PC-9 (cell line): ENCODE results near the gene GATB. TPM values are rescaled to one million over a fixed set of nuclear protein-coding genes. Genes with fewer than 3 reads are reported as not detected.

ENCODE experiments used
- BruUV-seq: library from RNA; stranded (reverse); fragments of 400-500 nt; replicated peaks from 2 replicates; lab custom pipeline; 2021; lab: Mats Ljungman, UMichigan
- CTCF ChIA-PET: fragments of 300-600 bp; sonication (Branson Sonifier 250); formaldehyde crosslinking; loops from one replicate; lab custom pipeline; 2022; ENCODE audit warnings: antibody characterized with exemption; lab: Charles Lee
- POLR2A ChIA-PET: fragments of 300-600 bp; sonication (Branson Sonifier 250); formaldehyde crosslinking; loops from one replicate; lab custom pipeline; 2022; ENCODE audit warnings: antibody characterized with exemption; ENCODE audit not compliant: unreplicated experiment; lab: Charles Lee
- DNase-seq, 2 experiments: peaks; one replicate each; pipeline versions ENCODE4 v3.0.0 to v3.0.0-alpha.2; 2015 to 2022; ENCODE audit warnings: mixed read lengths in 1 of 2
- H2AFZ ChIP-seq: fragments of 200-600 bp; sonication (generic); 2 replicates; pipeline ENCODE4 v1.8.1; 2017; ENCODE audit warnings: antibody characterized with exemption
- H3F3A ChIP-seq: fragments of 200-600 bp; sonication (generic); 2 replicates; pipeline ENCODE4 v1.8.1; 2017; ENCODE audit warnings: antibody characterized with exemption, mild to moderate bottlenecking, low read depth; ENCODE audit not compliant: insufficient read depth
- H3K27ac ChIP-seq: fragments of 200-600 bp; sonication (generic); 2 replicates; pipeline ENCODE4 v1.6.1; 2016; ENCODE audit warnings: mixed run types
- H3K27me3 ChIP-seq: fragments of 200-600 bp; sonication (generic); 2 replicates; pipeline ENCODE4 v1.6.1; 2016; ENCODE audit warnings: low read depth, mixed run types; ENCODE audit not compliant: insufficient read depth
- H3K36me3 ChIP-seq: fragments of 200-600 bp; sonication (generic); 2 replicates; pipeline ENCODE4 v1.6.1; 2016; ENCODE audit warnings: low read depth, mixed run types
- H3K4me1 ChIP-seq: fragments of 200-600 bp; sonication (generic); replicated peaks from 2 replicates; pipeline ENCODE4 v1.6.1; 2016; ENCODE audit warnings: mixed run types; ENCODE audit not compliant: insufficient read depth
- H3K4me2 ChIP-seq: fragments of 200-600 bp; sonication (generic); 2 replicates; pipeline ENCODE4 v1.6.1; 2017; ENCODE audit warnings: mixed run types
- H3K4me3 ChIP-seq: fragments of 200-600 bp; sonication (generic); 2 replicates; pipeline ENCODE4 v1.6.1; 2016; ENCODE audit warnings: mixed run types
- H3K79me2 ChIP-seq: fragments of 200-600 bp; sonication (generic); 2 replicates; pipeline ENCODE4 v1.6.1; 2017; ENCODE audit warnings: low read depth, mixed run types
- H3K9me2 ChIP-seq: fragments of 200-600 bp; sonication (generic); 2 replicates; pipeline ENCODE4 v1.8.1; 2017; ENCODE audit warnings: mild to moderate bottlenecking; ENCODE audit not compliant: insufficient read depth
- H3K9me3 ChIP-seq: fragments of 200-600 bp; sonication (generic); 2 replicates; pipeline ENCODE4 v1.8.1; 2016; ENCODE audit warnings: low read depth; ENCODE audit not compliant: insufficient read depth
- H4K20me1 ChIP-seq: fragments of 200-600 bp; sonication (generic); 2 replicates; pipeline ENCODE4 v1.8.1; 2017; ENCODE audit not compliant: insufficient read depth
- CTCF ChIP-seq: fragments of 200-600 bp; sonication (generic); conservative IDR thresholded peaks from 2 replicates; pipeline ENCODE4 v1.6.1; 2017; ENCODE audit warnings: mixed run types, antibody characterized with exemption, mild to moderate bottlenecking, moderate library complexity
- EZH2 ChIP-seq: fragments of 200-600 bp; sonication (generic); IDR thresholded peaks from 2 replicates; pipeline ENCODE4 v1.8.0; 2017; ENCODE audit warnings: antibody characterized with exemption, low read depth
- intact Hi-C: fragments of 100-400 bp; cut with micrococcal nuclease; formaldehyde crosslinking; loops from one replicate; pipeline ENCODE4 v1.10.0; 2022; ENCODE audit not compliant: unreplicated experiment
- total RNA-seq: library from RNA; stranded (reverse); gene quantifications from 2 replicates; pipeline ENCODE4 v1.2.3, GENCODE V29; 2021

Gene GATB
- total RNA-seq, 1 experiment from 2014 or later, result 24.2 TPM

GRCh38 chr4:151712777-151713176 lies 48.0 kb downstream of the GATB start:
- Histone ChIP-seq H3K9me2 (no peaks in the 10 kb centered on the region), H3K79me2 (no peaks in the 10 kb centered on the region), H3K4me3 (no peak overlapping the region), H2AFZ (no peak overlapping the region), H3K36me3 (no peaks in the 10 kb centered on the region), H3K27me3 (no peaks in the 10 kb centered on the region), H3K27ac (no peak overlapping the region), H3K4me1 (no peaks in the 10 kb centered on the region), H3K4me2 (no peak overlapping the region), H3K9me3 (no peaks in the 10 kb centered on the region), H4K20me1 (no peaks in the 10 kb centered on the region), H3F3A (no peaks in the 10 kb centered on the region)
- BruUV-seq, result no TSS peak
- intact Hi-C loops, result no loop called here
- no peak for DNase-seq
- ChIA-PET CTCF (interaction anchor here (1.0 kb wide), 1 partner anchor 182 kb away, joined by 5 read pairs; no protein-coding TSS in a partner anchor), POLR2A (no interaction called here)
- TF ChIP-seq EZH2, result no peak
- TF ChIP-seq CTCF, result no peak

- Histone ChIP-seq H3F3A (no peaks in the 10 kb centered on the region), H3K9me3 (no peaks in the 10 kb centered on the region), H4K20me1 (no peaks in the 10 kb centered on the region), H2AFZ (no peak overlapping the region), H3K36me3 (no peaks in the 10 kb centered on the region), H3K4me2 (no peak overlapping the region), H3K27me3 (no peaks in the 10 kb centered on the region), H3K79me2 (no peaks in the 10 kb centered on the region), H3K4me3 (no peak overlapping the region), H3K4me1 (no peaks in the 10 kb centered on the region), H3K9me2 (no peaks in the 10 kb centered on the region), H3K27ac (no peak overlapping the region)
- intact Hi-C loops, result no loop called here
- no peak for DNase-seq
- no TSS peak for BruUV-seq
- POLR2A ChIA-PET, result no interaction called here
- CTCF ChIA-PET, result no interaction called here
- TF ChIP-seq CTCF (no peak), EZH2 (no peak)
Measured at GRCh38 chr4:151711646-151712045, 49.2 kb downstream of the GATB start.

- Histone ChIP-seq H4K20me1 (no peaks in the 10 kb centered on the region), H3K9me3 (no peaks in the 10 kb centered on the region), H3K9me2 (no peaks in the 10 kb centered on the region), H3K4me3 (no peak overlapping the region), H3F3A (no peaks in the 10 kb centered on the region), H3K4me2 (no peak overlapping the region), H3K27me3 (no peaks in the 10 kb centered on the region), H2AFZ (no peak overlapping the region), H3K27ac (no peak overlapping the region), H3K36me3 (no peaks in the 10 kb centered on the region), H3K4me1 (no peaks in the 10 kb centered on the region), H3K79me2 (no peaks in the 10 kb centered on the region)
- intact Hi-C loops, result no loop called here
- no peak for DNase-seq
- no TSS peak for BruUV-seq
- CTCF ChIA-PET, result no interaction called here
- TF ChIP-seq CTCF (no peak), EZH2 (no peak)
- POLR2A ChIA-PET, result interaction anchor here (0.5 kb wide), 1 partner anchor 993 kb away, joined by 4 read pairs; no protein-coding TSS in a partner anchor
Measured at GRCh38 chr4:151709587-151709986, 51.2 kb downstream of the GATB start.
